Psoas muscle (tissue), 8 donors: ENCODE results near the gene GASK1A. TPM values are rescaled to one million over a fixed set of nuclear protein-coding genes. Genes with fewer than 3 reads are reported as not detected.

ENCODE experiments used
- ATAC-seq, 4 donors: fragments of 200-7000 bp; cut with Tn5 transposase; one replicate each; pipeline ENCODE4 v1.9.1; 2020; ENCODE audit warnings: moderate library complexity in 3 of 4, mild to moderate bottlenecking in 2 of 4
- DNase-seq, 2 donors: peaks; one replicate each; pipeline ENCODE4 v3.0.0-alpha.2; 2020
- H3K27ac ChIP-seq: fragments of 200-600 bp; one replicate; pipeline ENCODE4 v1.8.0; 2022
- H3K27me3 ChIP-seq, 3 donors: fragments of 200-600 bp in 1 of 3; one replicate each; pipeline versions ENCODE4 v1.6.1 to v1.8.0; 2013 to 2022; ENCODE audit warnings: low read length in 2 of 3, mild to moderate bottlenecking in 2 of 3, moderate library complexity in 1 of 3; ENCODE audit not compliant: insufficient read depth in 3 of 3
- H3K36me3 ChIP-seq, 2 donors: fragments of 200-600 bp in 1 of 2; one replicate each; pipeline versions ENCODE4 v1.6.1 to v1.8.0; 2013 to 2022; ENCODE audit warnings: low read depth in 1 of 2, mild to moderate bottlenecking in 1 of 2, moderate library complexity in 1 of 2; ENCODE audit not compliant: insufficient read depth in 1 of 2
- H3K4me1 ChIP-seq: fragments of 200-600 bp; one replicate; pipeline ENCODE4 v1.8.0; 2022
- H3K4me3 ChIP-seq: fragments of 200-600 bp; one replicate; pipeline ENCODE4 v1.8.0; 2022; ENCODE audit warnings: mild to moderate bottlenecking
- H3K9me3 ChIP-seq: fragments of 200-600 bp; one replicate; pipeline ENCODE4 v1.8.0; 2022
- CTCF ChIP-seq: fragments of 200-600 bp; IDR thresholded peaks from one replicate; pipeline ENCODE4 v1.8.0; 2022; ENCODE audit warnings: antibody characterized with exemption
- WGBS, 3 donors: extraction: QIAGEN DNeasy Blood & Tissue Kit; methylation state at CpG; one replicate each; pipeline versions ENCODE4 v1.1.6 to v1.1.7; 2013; 5-methylcytosine and 5-hydroxymethylcytosine counted together
- intact Hi-C, 2 donors: fragments of 100-400 bp; cut with DNase I; formaldehyde crosslinking; loops; one replicate each; pipeline versions ENCODE4 v1.11.0 to v1.14.2; 2022
- polyA plus RNA-seq, 3 donors: library from polyadenylated mRNA; stranded (reverse); fragments of 200-250 nt; gene quantifications; one replicate each; pipeline ENCODE4 v1.2.3, GENCODE V29; 2013
- total RNA-seq, 4 donors: library from RNA; stranded (reverse); fragmentation: NEBNext Ultra II Directional in 2 of 4; extraction: Animal tissue kit (Norgen Biotek cat#: 25700) in 2 of 4; gene quantifications; one replicate each; pipeline versions ENCODE4 v1.2.1 to v1.2.4, GENCODE V29; 2021 to 2023
- donor health status: healthy with polysubstance abuse.
- donor health status: DM: no; HTN: no; CAD: no; lungs with moderate emphysema.
- donor health status: Bipolar disorder and iron deficiency.
- donor health status: healthy.
- donor health status: DM: yes; HTN: yes; CAD: no.
- donor health status: DM: no; HTN: no; CAD: no.
- donor health status: DM: no; HTN: no; CAD: no.
- donor health status: DM: yes; HTN: yes; CAD: no.

Gene GASK1A
- total and polyA plus RNA-seq, 7 donors: 0.40 to 3.7 (median 1.5) TPM

GRCh38 chr3:43014241-43014640, 35.1 kb downstream of the GASK1A start:
- no peak overlapping the region for H3K4me3 ChIP-seq
- H3K27ac ChIP-seq: no peak overlapping the region
- H3K9me3 ChIP-seq: no peaks in the 10 kb centered on the region
- H3K27me3 ChIP-seq: no peaks in the 10 kb centered on the region
- no peaks in the 10 kb centered on the region for H3K36me3 ChIP-seq
- H3K4me1 ChIP-seq: no peaks in the 10 kb centered on the region
- TF ChIP-seq CTCF: no peak
- ATAC-seq (no peak), DNase-seq (no peak)
- intact Hi-C loops: no loop called here
- 82 to 87% (median 85%) methylated on average over 3 of the region's 3 CpGs for WGBS, 3 donors

- WGBS, 3 donors: 71 to 81% (median 73%) methylated on average over 1 of the region's 1 CpG
- no peak for DNase-seq
- no peaks in the 10 kb centered on the region for H3K4me1 ChIP-seq
- intact Hi-C loops: no loop called here
- no peaks in the 10 kb centered on the region for H3K9me3 ChIP-seq
- H3K27me3 ChIP-seq: no peaks in the 10 kb centered on the region
- H3K27ac ChIP-seq: no peak overlapping the region
- no peak for ATAC-seq
- no peaks in the 10 kb centered on the region for H3K36me3 ChIP-seq
- no peak overlapping the region for H3K4me3 ChIP-seq
- TF ChIP-seq CTCF: no peak
Observed at GRCh38 chr3:43014956-43015355, 35.8 kb downstream of the GASK1A start.

- no peaks in the 10 kb centered on the region for H3K9me3 ChIP-seq
- H3K4me3 ChIP-seq: no peak overlapping the region
- TF ChIP-seq CTCF: no peak
- H3K27ac ChIP-seq: no peak overlapping the region
- intact Hi-C loops: no loop called here
- H3K27me3 ChIP-seq: no peaks in the 10 kb centered on the region
- 89 to 100% (median 100%) methylated on average over 1 of the region's 1 CpG for WGBS, 3 donors
- ATAC-seq: no peak
- no peaks in the 10 kb centered on the region for H3K4me1 ChIP-seq
- no peaks in the 10 kb centered on the region for H3K36me3 ChIP-seq
- DNase-seq: no peak
Observed at GRCh38 chr3:43015572-43015971, 36.5 kb downstream of the GASK1A start.

- Histone ChIP-seq H3K27me3 (no peaks in the 10 kb centered on the region), H3K4me1 (no peaks in the 10 kb centered on the region), H3K27ac (no peak overlapping the region), H3K4me3 (no peak overlapping the region), H3K36me3 (no peaks in the 10 kb centered on the region), H3K9me3 (no peaks in the 10 kb centered on the region)
- no peak for TF ChIP-seq CTCF
- DNase-seq (no peak), ATAC-seq (no peak)
- WGBS, 3 donors: 65 to 85% (median 72%) methylated on average over 5 of the region's 5 CpGs
- intact Hi-C loops: no loop called here
Observed at GRCh38 chr3:43015991-43016865, 37.1 kb downstream of the GASK1A start.

GRCh38 chr3:43017004-43017403, 37.9 kb downstream of the GASK1A start:
- no peak overlapping the region for H3K27ac ChIP-seq
- TF ChIP-seq CTCF: no peak
- no peak for DNase-seq
- H3K27me3 ChIP-seq: no peaks in the 10 kb centered on the region
- H3K36me3 ChIP-seq: no peaks in the 10 kb centered on the region
- H3K4me3 ChIP-seq: no peak overlapping the region
- no peak for ATAC-seq
- 97 to 100% (median 100%) methylated on average over 1 of the region's 1 CpG for WGBS, 3 donors
- H3K9me3 ChIP-seq: no peaks in the 10 kb centered on the region
- intact Hi-C loops: no loop called here
- no peaks in the 10 kb centered on the region for H3K4me1 ChIP-seq
